Measurements from ENCODE around the gene SLC25A13. TPM values are rescaled to one million over a fixed set of nuclear protein-coding genes. Genes with fewer than 3 reads are reported as not detected.

Gene SLC25A13
- total and polyA plus RNA-seq, 2 of the 8 experiments (the other 6 are each of a cell fraction or from before 2014, with no cell fraction given), result 30.8 to 85.4 TPM

DNA sequence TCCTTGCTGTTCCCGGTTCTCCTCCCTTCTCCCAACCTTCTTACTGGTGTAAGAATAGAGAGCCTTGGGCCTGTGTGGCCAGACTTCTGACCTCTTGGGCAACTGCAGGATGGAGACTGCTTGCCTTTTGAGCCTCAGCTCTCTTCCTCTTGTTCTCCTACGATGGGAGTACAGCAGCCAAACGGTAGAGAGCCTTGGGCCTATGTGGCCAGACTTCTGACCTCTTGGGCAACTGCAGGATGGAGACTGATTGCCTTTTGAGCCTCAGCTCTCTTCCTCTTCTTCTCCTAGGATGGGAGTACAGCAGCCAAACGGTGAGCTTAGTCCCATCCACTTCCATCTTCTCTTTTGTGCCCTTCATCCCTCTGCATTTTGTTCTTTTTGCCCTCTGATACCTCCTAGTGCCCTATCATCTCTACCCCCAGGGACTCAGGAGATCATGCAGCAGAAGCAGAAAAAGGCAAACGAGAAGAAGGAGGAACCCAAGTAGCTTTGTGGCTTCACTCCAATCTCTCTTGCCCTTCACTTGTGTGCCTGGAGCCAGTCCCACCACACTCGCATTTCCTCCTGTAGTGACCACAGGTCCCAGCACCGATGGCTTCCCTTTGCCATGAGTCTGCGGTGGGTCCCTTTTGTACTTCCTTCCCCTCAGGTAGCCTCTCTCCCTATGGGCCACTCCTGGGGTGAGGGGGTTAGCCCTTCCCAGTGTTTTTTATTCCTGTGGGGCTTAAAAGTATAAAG is 15.3 kb downstream of the SLC25A13 start (continued):
- TF ChIP-seq HDAC2 (IDR thresholded peaks at IDR 0.05; ENCODE audit: borderline replicate concordance in 1 of 2, low read depth in 2 of 2, low read length in 2 of 2), result no peak
- no peak for TF ChIP-seq YY1 (IDR thresholded peaks at IDR 0.05; ENCODE audit: low read depth, low read length)
- TF ChIP-seq SP1 (IDR thresholded peaks at IDR 0.05; ENCODE audit: low read depth, low read length), result no peak

Data from H1 (cell line).